HepG2 (cell line): ENCODE results near the gene RBM12. TPM values are rescaled to one million over a fixed set of nuclear protein-coding genes. Genes with fewer than 3 reads are reported as not detected.

ENCODE experiments used
- FOXP1 ChIP-seq, 2 experiments: fragments of 450-650 bp in 1 of 2; IDR thresholded peaks; 2 replicates each; pipeline ENCODE4 v1.6.1; 2017 to 2018; ENCODE audit warnings: antibody characterized with exemption in 1 of 2
- HIC2 ChIP-seq: sonication (generic); formaldehyde crosslinking; IDR thresholded peaks from 2 replicates; pipeline ENCODE4 v1.9.0; 2022; ENCODE audit warnings: low read depth, missing genetic modification reagents
- NAIF1 ChIP-seq: sonication (generic); formaldehyde crosslinking; IDR thresholded peaks from 2 replicates; pipeline ENCODE4 v1.5.0; 2020; ENCODE audit warnings: mild to moderate bottlenecking, missing genetic modification reagents, borderline replicate concordance
- NPAS2 ChIP-seq: sonication (generic); formaldehyde crosslinking; IDR thresholded peaks from 2 replicates; pipeline ENCODE4 v1.8.0; 2022; ENCODE audit warnings: mild to moderate bottlenecking, missing genetic modification reagents, borderline replicate concordance
- TEAD2 ChIP-seq: sonication (generic); formaldehyde crosslinking; IDR thresholded peaks from 2 replicates; pipeline ENCODE4 v1.9.0; 2021; ENCODE audit warnings: missing genetic modification reagents
- TFDP1 ChIP-seq: IDR thresholded peaks from 2 replicates; pipeline ENCODE4 v1.6.1; 2016; ENCODE audit warnings: missing compliant biosample characterization, missing genetic modification reagents, borderline replicate concordance
- ZKSCAN8 ChIP-seq: IDR thresholded peaks from 2 replicates; pipeline ENCODE4 v1.6.1; 2016; ENCODE audit warnings: borderline replicate concordance, missing genetic modification reagents, missing compliant biosample characterization
- ZNF329 ChIP-seq: sonication (generic); formaldehyde crosslinking; IDR thresholded peaks from 2 replicates; pipeline ENCODE4 v1.9.0; 2021; ENCODE audit warnings: low read depth, mild to moderate bottlenecking, missing genetic modification reagents
- ZNF484 ChIP-seq: sonication (generic); formaldehyde crosslinking; IDR thresholded peaks from 2 replicates; pipeline ENCODE4 v1.5.1; 2020; ENCODE audit warnings: mild to moderate bottlenecking, low read depth, missing genetic modification reagents, borderline replicate concordance
- ZNF598 ChIP-seq: sonication (generic); formaldehyde crosslinking; IDR thresholded peaks from 2 replicates; pipeline ENCODE4 v1.5.1; 2020; ENCODE audit warnings: mild to moderate bottlenecking, missing genetic modification reagents, borderline replicate concordance
- ZNF605 ChIP-seq: sonication (generic); formaldehyde crosslinking; IDR thresholded peaks from 2 replicates; pipeline ENCODE4 v1.8.0; 2022; ENCODE audit warnings: mild to moderate bottlenecking, missing genetic modification reagents
- ZNF615 ChIP-seq: sonication (generic); formaldehyde crosslinking; IDR thresholded peaks from 2 replicates; pipeline ENCODE4 v1.5.0; 2020; ENCODE audit warnings: mild to moderate bottlenecking, missing genetic modification reagents, borderline replicate concordance
- ZNF710 ChIP-seq: sonication (generic); formaldehyde crosslinking; IDR thresholded peaks from 2 replicates; pipeline ENCODE4 v1.5.0; 2020; ENCODE audit warnings: mild to moderate bottlenecking, missing genetic modification reagents, borderline replicate concordance
- ZNF761 ChIP-seq: sonication (generic); formaldehyde crosslinking; conservative IDR thresholded peaks from 2 replicates; pipeline ENCODE4 v1.4.0; 2020; ENCODE audit warnings: mild to moderate bottlenecking, missing genetic modification reagents
- ZNF777 ChIP-seq: sonication (generic); formaldehyde crosslinking; IDR thresholded peaks from 2 replicates; pipeline ENCODE4 v1.4.0; 2020; ENCODE audit warnings: missing genetic modification reagents
- ZNF790 ChIP-seq: sonication (generic); formaldehyde crosslinking; IDR thresholded peaks from 2 replicates; pipeline ENCODE4 v1.8.0; 2022; ENCODE audit warnings: missing genetic modification reagents, mild to moderate bottlenecking, borderline replicate concordance
- polyA plus RNA-seq, 8 experiments: library from polyadenylated mRNA; depleted of rRNA in 3 of 8; stranded (reverse) in 7 of 8; unstranded in 1 of 8; fragments of >200 nt; fragmentation: Illumina TruSeq in 4 of 8; extraction: Trizol in 4 of 8; gene quantifications; 2 replicates each; pipeline versions ENCODE4 v1.2.1 to v1.2.3, GENCODE V29; 2011 to 2016; ENCODE audit warnings: low read depth in 4 of 8, missing spikeins in 1 of 8, mixed read lengths in 1 of 8; ENCODE audit not compliant: insufficient read depth in 1 of 8
- total RNA-seq, 5 experiments: library from RNA; depleted of rRNA; stranded (reverse); fragments of >200 nt; fragmentation: Illumina TruSeq; extraction: Trizol; gene quantifications; 2 replicates each; pipeline ENCODE4 v1.2.3, GENCODE V29; 2016; ENCODE audit warnings: low read depth in 1 of 5
- TF ChIP-seq, protein P1 (sequence below): sonication (generic); formaldehyde crosslinking; IDR thresholded peaks from 2 replicates; pipeline ENCODE4 v1.4.0; 2020; ENCODE audit warnings: missing genetic modification reagents, borderline replicate concordance

Gene RBM12
- total and polyA plus RNA-seq, 2 of the 13 experiments (the other 11 are each of a cell fraction or from before 2014, with no cell fraction given): 97.9 to 104 TPM

GRCh38 chr20:35618263-35619131 lies 46.2 kb downstream of the RBM12 start (continued):
- 0 out of 2 replicates have a peak, but pooled peaks have one; percentile 10 for TF ChIP-seq ZNF777 (CRISPR knock-in tag)
- peak; percentile 55; the same call in 1 of the 2 replicates for TF ChIP-seq ZNF761 (CRISPR knock-in tag)
- 0 out of 2 replicates have a peak, but pooled peaks have one; percentile 31 for TF ChIP-seq ZNF484 (CRISPR knock-in tag)
- TF ChIP-seq HIC2 (CRISPR knock-in tag): no peak
- peak; percentile 52; the same call in 1 of the 2 replicates for TF ChIP-seq ZNF790
- TF ChIP-seq FOXP1 (IDR thresholded peaks at IDR 0.05): no peak
- no peak for TF ChIP-seq FOXP1 (CRISPR knock-in tag; IDR thresholded peaks at IDR 0.05)
- 0 out of 2 replicates have a peak, but pooled peaks have one; percentile 10 for TF ChIP-seq TFDP1
- no peak for TF ChIP-seq ZNF710 (CRISPR knock-in tag)
- TF ChIP-seq ZNF615 (CRISPR knock-in tag): 0 out of 2 replicates have a peak, but pooled peaks have one; percentile 74
- no peak for TF ChIP-seq NPAS2 (CRISPR knock-in tag)
- no peak for TF ChIP-seq TEAD2 (CRISPR knock-in tag)
- no peak for TF ChIP-seq ZNF605 (CRISPR knock-in tag)
- TF ChIP-seq ZKSCAN8 (CRISPR knock-in tag): no peak
- TF ChIP-seq, protein P1, sequence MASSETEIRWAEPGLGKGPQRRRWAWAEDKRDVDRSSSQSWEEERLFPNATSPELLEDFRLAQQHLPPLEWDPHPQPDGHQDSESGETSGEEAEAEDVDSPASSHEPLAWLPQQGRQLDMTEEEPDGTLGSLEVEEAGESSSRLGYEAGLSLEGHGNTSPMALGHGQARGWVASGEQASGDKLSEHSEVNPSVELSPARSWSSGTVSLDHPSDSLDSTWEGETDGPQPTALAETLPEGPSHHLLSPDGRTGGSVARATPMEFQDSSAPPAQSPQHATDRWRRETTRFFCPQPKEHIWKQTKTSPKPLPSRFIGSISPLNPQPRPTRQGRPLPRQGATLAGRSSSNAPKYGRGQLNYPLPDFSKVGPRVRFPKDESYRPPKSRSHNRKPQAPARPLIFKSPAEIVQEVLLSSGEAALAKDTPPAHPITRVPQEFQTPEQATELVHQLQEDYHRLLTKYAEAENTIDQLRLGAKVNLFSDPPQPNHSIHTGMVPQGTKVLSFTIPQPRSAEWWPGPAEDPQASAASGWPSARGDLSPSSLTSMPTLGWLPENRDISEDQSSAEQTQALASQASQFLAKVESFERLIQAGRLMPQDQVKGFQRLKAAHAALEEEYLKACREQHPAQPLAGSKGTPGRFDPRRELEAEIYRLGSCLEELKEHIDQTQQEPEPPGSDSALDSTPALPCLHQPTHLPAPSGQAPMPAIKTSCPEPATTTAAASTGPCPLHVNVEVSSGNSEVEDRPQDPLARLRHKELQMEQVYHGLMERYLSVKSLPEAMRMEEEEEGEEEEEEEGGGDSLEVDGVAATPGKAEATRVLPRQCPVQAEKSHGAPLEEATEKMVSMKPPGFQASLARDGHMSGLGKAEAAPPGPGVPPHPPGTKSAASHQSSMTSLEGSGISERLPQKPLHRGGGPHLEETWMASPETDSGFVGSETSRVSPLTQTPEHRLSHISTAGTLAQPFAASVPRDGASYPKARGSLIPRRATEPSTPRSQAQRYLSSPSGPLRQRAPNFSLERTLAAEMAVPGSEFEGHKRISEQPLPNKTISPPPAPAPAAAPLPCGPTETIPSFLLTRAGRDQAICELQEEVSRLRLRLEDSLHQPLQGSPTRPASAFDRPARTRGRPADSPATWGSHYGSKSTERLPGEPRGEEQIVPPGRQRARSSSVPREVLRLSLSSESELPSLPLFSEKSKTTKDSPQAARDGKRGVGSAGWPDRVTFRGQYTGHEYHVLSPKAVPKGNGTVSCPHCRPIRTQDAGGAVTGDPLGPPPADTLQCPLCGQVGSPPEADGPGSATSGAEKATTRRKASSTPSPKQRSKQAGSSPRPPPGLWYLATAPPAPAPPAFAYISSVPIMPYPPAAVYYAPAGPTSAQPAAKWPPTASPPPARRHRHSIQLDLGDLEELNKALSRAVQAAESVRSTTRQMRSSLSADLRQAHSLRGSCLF (CRISPR knock-in tag): no peak; the same call in 1 of the 2 replicates
- TF ChIP-seq NAIF1 (CRISPR knock-in tag): peak; percentile 74; the same call in 1 of the 2 replicates
- TF ChIP-seq ZNF598 (CRISPR knock-in tag): peak; percentile 13; the same call in 1 of the 2 replicates
- no peak for TF ChIP-seq ZNF329 (CRISPR knock-in tag)
